GM19035 (cell line): Measurements from ENCODE around the gene NEDD4L.
A peak's percentile ranks its signal among the peaks of the same experiment; 100 is the strongest.

ENCODE experiments used
- ATAC-seq: cut with Tn5 transposase; IDR thresholded peaks from one replicate; pipeline ENCODE4 v1.9.1; 2021; ENCODE audit not compliant: unreplicated experiment

The NEDD4L gene

DNA sequence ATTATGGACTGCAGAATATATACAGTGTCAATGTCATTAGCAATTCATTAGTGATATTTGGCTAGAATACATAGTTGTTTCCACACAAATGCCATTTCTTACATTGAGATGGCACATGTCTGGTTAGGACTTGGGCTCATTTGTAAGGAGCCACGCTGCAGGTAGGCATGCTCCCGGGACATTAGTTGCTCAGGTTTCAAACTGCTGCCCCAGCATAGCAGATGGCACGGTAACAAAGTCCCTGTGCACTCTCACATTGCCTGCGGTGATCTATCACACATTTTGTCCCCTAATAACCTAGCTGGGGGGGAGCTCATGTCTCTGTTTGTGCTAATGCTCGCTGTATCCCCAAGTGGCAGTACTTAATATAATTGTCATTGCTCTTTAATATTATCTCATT is 185.1 kb downstream of the NEDD4L start:
- no peak for ATAC-seq

DNA sequence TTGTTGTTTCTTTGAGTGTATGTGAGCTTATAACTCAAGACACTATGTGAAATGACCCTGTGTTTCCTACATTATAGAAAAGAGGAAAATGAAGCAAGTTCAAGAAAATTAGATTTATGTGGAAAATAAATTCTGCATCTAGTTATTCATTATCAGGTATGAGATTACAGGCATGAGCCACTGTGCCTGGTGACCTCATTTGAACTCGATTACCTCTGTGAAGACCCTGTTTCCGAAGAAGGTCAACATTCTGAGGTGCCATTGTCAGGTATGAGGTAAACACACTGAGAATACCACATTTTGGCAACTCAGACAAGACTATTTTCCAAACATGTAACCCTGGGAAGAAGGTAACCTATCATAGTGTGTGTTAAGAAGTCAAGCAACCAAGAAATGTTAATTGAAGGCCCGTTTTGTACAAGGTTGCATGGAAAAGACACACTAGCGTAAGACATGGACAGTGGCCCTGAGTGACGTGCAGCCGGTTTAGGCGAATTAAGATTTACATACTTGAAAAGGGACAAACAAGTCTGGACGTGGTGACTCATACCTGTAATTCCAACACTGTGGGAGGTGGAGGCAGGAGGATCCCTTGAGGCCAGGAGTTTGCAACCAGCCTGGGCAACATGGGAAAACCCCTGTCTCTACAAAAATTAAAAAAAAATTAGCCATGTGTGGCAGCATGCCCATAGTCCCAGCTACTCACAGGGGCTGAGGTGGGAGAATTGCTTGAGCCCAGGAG is 186.6 kb downstream of the NEDD4L start:
- peak; percentile 47 for ATAC-seq

DNA sequence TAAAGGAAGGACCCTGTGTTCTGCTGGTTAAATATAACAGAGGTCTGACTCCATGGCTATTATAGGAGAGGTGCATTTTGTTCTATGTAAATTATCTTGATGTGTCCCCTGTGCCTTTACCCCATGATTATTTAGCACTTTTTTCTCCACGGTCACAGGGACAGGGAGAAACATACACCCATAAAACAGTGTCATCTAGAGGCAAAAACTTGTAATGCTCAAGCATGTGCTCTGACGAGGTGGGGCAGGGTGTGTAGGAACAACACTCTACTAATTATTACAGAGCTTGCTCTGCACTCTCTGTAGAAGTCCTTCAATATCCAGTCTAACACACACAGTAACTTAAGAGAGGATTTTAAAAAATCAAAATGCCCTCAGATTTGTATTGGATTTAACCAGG is 187.9 kb downstream of the NEDD4L start:
- no peak for ATAC-seq

DNA sequence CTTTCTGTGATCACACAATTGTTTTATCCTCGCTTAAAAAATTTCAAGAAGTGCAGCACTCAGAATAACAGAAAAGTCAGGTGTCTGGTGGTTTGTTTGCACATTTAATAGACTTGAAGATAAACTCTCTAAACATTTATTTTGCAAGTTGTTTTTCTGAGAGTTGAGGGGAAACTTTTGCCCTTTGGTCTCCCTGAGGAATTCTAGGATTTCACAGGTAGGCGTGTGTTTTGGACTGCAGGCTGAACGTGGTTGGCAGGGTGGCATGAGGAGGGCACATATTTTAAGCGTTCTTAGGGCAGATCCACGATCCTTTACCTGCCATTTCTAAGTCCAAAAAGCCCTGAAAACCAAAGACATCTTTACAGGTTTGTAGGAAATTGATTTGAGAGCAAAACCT is 188.6 kb downstream of the NEDD4L start:
- ATAC-seq: no peak

DNA sequence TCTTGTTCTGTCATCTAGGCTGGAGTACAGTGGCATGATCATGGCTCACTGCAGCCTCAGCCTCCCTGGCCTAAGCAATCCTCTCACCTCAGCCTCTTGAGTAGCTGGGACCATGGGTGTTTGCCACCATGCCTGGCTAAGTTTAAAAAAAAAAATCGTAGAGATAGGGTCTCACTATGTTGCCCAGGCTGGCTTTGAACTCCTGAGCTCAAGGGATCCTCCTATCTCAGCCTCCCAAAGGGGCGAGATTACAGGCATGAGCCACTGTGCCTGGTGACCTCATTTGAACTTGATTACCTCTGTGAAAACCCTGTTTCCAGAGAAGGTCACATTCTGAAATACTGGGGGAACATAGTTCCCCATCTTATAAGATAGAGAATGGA is 190.3 kb downstream of the NEDD4L start:
- no peak for ATAC-seq

DNA sequence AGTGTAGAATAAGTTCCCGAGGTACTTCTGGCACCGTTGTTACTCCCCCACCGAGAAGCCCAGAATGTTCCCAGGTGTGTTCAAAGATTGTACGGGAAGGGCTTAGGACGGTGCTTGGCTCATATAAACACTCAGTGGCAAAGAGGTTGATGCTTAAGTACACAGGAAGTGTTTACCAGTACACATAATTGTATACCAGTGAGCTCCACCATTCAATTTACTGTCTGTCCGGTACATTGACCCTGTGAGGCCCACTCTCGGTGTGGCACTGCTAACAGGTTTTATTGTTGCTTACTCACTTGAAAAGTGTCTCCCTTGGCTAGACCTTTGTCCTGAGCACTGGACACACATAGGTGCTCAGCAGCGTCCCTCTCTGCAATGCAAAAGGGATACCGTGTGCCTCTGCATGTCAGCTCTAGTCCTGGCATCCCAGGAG is 191.0 kb downstream of the NEDD4L start:
- ATAC-seq: no peak

DNA sequence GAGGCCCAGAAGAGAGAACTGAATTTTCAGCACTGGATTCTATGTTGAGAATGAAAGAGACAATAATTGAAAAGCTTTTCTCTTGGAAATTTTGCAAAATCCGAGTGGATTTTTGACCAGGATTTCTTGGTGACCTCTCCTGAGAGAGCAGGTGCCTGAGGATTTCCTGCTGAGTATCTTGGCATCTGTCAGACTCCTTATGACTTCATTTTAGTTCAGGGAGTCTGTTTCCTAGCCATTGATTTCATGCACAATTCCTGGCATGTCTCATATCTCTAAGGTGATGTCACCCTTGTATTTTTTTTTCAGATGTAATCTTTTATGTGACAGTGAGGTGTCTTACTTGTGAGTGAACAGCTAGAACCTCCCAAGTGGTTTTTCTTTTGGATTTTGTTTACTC is 195.9 kb downstream of the NEDD4L start:
- ATAC-seq: no peak

DNA sequence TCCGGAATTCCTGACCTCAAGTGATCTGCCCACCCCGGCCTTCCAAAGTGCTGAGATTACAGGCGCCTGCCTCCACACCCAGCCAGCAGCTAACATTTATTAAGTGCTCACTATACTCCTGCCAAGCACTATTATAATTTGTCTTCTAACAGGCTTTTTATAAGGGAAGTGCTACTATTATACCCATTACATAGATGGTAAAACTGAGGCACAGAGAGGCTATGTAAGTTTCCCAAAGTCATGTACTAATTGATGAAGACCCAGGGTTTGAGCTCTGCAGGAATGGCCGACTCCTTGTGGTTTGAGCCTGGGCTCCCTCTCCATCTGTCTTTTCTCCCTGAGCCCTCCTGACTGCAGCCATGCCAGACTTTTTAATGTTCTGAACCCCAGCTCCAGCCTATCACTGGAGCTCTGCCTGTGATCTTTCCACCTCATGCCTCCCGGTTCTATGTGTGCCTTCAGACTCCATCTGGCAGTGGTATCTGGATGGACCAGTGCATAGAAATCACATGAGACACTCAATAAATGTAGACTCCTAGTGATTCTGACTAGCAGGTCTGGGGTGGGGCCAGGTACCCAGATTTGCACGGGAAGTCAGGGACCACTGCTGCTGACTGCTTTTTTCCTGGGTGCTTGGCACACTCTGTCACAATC is 197.1 kb downstream of the NEDD4L start:
- no peak for ATAC-seq

DNA sequence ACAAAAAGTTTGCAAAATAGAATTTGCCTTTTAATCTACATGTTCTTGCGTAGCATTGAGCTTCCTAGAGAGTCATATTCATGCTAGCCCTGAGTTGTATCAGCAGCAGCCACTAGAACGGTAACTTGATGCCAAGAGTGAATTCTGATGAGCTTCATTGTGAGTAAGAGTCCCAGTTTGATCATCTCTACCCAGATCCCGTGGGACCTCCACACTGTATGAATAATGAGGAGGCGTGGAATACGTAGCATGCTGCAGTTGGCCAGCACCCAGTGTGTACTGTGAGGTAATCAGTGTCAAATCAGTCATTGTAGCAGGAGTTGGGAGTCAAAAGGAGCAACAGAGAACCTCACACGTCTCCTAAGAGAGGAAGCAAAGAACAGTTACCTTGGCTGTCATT is 197.9 kb downstream of the NEDD4L start:
- ATAC-seq: no peak

DNA sequence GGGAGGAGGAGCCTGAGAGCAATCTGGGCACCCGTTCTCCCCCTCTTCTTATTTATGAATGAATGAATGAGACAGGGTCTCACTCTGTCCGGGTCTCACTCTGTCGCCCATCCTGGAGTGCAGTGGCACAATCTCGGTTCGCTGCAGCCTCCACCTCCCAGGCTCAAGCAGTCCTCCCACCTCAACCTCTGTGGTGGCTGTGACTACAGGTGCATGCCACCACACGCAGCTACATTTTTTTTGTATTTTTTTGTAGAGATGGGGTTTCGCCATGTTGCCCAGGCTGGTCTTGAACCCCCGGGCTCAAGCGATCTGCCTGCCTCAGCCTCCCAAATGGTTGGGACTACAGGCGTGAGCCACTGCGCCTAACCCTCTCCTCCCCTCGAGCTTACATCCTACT is 198.4 kb downstream of the NEDD4L start:
- ATAC-seq: no peak

DNA sequence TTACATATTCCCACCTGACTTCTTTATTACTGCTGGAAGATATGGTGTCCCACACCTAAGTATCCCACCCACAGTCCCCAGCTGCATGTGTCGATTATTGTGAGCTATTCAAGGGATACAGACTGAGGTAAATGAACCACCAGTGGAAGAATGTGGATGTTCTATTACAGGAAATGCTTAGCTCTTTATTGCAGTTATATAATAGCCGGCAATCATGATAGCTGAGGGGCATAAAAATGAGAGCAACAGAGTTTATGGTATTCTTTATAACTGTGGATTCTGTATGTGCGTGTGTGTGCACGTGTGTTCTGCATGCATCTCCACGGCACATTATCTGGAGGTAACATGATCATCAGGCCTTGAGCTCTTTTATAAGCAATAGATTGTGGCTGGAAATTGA is 198.9 kb downstream of the NEDD4L start:
- ATAC-seq: no peak

DNA sequence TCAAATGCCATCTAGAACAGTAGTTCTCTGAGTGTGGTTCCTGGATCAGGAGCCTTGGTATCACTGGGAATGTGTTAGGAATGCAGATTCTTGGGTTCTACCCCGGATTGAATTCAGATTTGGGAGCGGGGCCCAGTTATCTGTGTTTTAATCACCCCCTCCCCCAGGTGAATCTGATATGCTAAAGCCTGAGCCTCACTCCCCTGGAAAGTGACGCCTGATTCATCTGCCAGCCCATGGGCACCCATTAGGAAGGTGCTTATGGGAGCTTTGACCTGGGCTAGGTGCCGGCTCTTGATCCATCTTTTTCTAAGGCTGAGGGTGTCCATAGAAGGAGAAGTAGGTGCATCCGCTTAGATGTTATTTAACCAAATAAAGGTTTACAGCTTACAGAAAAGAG is 199.4 kb downstream of the NEDD4L start:
- no peak for ATAC-seq

DNA sequence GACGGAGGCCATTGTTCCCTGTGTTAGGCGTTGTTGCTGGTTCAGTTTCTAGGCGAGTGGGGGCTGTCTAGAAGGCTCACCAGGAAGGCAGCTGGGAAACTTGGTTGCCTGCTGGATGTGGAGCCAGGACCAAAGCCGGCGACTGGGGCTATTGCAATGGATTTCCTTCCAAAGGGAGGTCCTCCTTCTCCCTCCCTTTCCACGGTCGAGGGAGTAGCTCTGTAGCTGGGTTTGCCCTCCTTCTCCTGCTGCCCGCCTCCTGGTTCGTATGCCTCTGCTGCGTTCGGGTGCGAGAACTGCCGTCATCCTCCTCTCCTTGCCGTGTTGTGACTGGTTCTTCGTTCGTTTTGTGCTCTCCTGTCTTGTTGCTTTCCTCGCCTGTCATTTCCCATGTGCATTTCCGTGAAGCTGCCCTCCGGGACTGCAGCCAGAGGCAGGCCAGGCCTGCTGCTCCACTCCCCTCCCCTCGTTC is 203.4 kb downstream of the NEDD4L start:
- no peak for ATAC-seq

DNA sequence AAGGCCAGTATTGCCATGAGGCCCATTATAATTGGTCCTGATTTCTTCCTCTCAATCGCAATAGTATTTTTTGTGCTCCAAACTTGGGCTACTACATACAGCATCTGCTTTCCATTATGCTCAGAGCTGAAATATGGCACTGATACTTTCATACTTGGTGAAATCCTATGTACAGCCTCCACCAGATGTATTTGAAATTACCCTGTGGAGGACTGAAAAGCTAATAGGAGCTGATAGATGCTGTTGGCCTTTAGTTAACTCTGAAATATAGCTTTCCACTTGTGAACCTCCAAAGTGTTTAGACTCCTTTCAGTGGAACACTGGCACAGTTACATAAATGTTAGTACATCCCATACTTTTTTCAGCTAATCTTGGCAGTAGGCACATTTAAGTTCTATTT is 205.7 kb downstream of the NEDD4L start:
- ATAC-seq: no peak

DNA sequence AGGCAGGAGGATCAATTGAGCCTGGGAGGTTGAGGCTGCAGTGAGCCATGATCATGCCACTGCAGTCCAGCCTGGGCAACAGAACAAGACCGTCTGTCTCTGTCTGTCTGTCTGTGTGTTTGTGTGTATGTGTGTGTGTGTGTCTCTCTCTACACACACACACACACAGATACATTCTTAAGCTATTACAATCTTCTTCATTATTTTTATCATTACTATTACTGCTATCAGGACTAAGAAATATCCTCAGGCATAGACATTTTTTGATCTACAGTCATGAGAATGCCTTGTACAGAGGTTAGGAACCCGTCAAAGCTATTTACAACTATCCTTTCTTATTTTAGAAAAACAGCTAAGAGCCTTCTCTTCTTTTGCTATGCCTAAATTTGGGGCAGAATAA is 207.4 kb downstream of the NEDD4L start:
- no peak for ATAC-seq

DNA sequence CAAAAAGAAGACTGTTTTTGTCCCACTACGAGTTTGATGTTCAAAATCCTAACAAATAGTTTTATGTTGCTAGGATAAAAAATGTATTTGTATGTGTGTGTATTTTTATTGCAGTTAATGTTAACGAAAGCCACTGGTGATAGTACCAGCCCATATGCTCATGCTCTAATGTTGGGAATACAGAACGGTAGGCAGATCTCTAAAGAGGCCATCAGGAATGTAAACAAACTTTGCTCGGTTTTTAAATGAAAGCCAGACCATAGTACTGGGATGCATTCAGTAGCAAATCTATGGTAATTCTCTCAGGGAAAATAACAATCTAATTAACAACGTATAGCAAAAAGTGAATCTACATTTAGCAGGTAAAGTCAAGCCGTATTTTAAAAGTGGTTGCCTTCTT is 208.1 kb downstream of the NEDD4L start:
- ATAC-seq: no peak

DNA sequence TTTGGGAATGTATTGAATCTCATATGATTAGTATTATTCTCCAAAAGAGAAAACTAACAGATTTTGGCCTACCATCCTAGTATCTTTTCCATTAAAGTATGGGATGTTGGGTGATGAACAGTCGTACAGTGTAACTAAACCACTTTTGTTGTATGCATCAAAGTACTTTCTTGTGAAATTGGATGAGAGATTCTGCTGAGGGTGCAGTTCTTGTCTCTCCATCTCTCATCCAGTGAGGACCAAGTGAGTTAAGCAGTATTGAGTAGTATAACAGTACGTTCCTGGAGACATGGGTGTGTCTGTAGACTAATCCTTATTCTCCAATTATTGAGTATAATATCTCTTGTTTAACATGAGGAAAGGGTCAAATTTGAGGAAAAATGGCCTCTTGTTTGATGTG is 209.3 kb downstream of the NEDD4L start:
- ATAC-seq: no peak

DNA sequence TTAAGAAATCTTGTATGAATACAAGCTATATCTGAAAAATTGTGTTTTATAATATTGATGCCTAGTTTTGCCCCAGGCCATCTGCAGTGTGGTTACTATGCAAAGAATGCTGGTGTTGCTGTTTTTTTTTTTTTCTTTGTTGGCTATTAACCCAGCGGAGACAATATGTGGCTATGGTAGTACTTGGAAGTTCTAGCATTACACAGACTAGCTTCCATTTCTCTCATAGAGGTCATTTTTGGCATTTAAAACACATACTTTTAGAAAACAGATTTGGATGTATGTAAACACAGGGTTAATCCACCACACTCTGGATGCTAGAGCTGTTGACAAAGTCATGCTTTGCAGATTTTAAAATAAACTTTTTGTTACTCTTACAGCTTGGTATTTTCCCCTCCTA is 209.8 kb downstream of the NEDD4L start:
- no peak for ATAC-seq

DNA sequence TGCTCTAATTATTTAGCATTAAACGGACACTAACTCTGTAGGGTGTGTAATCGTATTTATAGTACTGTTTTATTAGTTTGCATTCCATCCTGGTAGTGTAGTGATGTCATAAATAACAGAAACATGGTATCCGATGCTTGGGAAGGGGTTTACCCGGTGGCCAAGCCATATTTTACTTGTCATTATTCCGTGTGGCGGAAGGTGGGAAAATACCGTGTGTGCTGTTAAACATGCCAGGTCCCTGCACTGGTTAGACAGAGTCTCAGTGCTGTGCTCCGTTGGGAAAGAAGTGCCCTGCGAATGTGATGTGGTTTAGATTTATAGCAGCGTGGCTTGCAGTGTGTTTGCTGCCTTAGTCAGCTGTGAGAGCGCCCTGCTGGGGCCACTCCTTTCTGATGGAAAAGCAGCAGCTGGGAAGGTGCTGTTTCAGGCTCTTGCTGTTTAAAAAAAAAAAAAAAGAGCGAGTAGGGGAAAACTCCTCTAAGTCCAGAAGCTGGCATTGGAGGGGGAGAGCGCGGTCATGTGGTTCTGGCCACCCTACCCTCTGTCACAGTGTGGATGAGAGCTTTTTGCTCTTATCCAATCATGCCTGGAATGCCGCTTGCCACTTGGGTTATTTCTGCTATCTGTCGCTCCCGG is 211.0 kb downstream of the NEDD4L start:
- ATAC-seq: no peak

DNA sequence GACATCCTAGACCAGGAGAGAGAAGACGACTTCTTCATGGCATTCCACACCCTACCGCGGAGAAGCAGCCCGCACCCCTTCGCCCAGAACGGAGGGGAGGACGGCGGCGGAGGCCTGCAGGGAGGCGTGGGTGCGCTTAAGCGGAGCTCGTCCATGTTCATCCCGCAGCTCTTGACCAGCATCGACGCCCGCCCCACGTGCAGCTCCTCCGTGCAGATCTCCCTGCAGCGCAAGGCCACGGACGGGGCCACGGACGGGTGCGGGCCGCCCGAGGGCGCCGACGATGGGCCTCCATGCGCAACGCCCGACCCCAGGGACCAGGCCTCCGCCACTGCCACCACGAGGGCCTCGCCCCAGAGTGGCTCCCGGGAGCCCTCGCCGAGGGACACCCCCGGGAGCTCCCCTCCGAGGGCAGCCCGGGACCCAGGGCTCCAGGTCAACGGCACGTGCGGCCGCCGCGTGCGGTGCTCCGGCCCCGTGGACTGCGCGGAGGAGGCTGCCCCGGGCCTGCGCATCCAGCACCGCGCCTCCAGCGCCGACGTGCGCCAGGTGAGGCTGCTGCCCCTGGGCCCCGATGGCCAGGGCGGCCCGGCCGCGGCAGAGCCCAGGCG is 211.8 kb downstream of the NEDD4L start:
- no peak for ATAC-seq

DNA sequence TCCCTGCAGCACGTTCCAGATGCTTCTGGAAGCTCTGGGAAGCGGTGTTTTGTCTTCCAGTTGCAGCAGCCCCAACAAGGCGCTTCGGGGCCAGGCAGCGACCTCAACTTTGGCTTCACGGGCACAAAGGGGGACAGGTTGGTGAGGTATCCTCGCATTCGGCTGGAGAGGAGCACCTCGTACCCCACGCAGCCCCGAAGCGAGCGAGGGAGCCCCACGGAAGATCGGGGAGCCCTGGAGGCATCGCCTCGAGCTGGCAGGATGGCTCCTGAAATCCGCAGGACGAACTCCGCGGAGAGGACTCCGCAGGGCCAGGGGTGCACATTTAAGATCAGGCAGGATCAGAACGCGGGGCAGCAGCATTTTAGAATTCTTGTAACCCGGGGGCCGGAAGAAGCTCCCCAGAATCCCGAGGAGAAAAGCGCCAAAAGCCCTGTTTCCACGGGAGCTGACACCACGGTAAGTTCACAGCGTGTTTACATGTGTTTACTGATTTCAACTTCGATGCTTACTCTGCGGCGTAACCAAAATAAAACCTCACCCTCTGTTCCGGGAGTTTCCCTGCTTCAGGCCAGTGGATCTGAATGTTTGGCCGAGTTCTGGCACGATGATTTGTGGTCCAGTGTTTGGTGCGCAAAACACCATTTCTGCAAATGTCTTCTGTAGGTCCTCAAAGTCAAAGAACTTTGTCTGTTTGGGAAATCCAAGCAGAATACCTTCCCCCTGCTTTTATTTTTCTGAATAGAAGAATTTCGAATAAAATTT is 212.5 kb downstream of the NEDD4L start:
- no peak for ATAC-seq
